SJCRH30 (cell line): ENCODE data around the gene JAK1. TPM values are rescaled to one million over a fixed set of nuclear protein-coding genes. Genes with fewer than 3 reads are reported as not detected.

ENCODE experiments used
- DNase-seq, 2 experiments: peaks; one replicate each; pipeline ENCODE4 v3.0.0-alpha.2; 2015 to 2020
- H3K27ac ChIP-seq: fragments of 250-450 bp; sonication (Bioruptor Pico); 2 replicates; pipeline ENCODE4 v1.5.1; 2020; ENCODE audit warnings: mild to moderate bottlenecking, moderate library complexity
- H3K27me3 ChIP-seq: fragments of 250-450 bp; sonication (Bioruptor Pico); 2 replicates; pipeline ENCODE4 v1.5.1; 2020; ENCODE audit warnings: mild to moderate bottlenecking, moderate library complexity
- H3K36me3 ChIP-seq: fragments of 250-450 bp; sonication (Bioruptor Pico); 2 replicates; pipeline ENCODE4 v1.5.1; 2020; ENCODE audit warnings: mild to moderate bottlenecking, moderate library complexity
- H3K4me1 ChIP-seq: fragments of 250-450 bp; sonication (Bioruptor Pico); 2 replicates; pipeline ENCODE4 v1.5.1; 2020; ENCODE audit warnings: mild to moderate bottlenecking, moderate library complexity
- H3K4me3 ChIP-seq: fragments of 250-450 bp; sonication (Bioruptor Pico); 2 replicates; pipeline ENCODE4 v1.5.1; 2020; ENCODE audit warnings: mild to moderate bottlenecking, moderate library complexity
- H3K9me3 ChIP-seq: fragments of 250-450 bp; sonication (Bioruptor Pico); replicated peaks from 2 replicates; pipeline ENCODE4 v1.5.1; 2020; ENCODE audit warnings: mild to moderate bottlenecking, moderate library complexity
- total RNA-seq: library from RNA; depleted of rRNA; stranded (reverse); fragments of >200 nt; shearing (Covaris generic); gene quantifications from 2 replicates; pipeline ENCODE4 v1.2.3, GENCODE V29; 2014

Gene JAK1
- total RNA-seq, 1 experiment from 2014 or later = 60.5 TPM

GRCh38 chr1:64986903-64987871 is 20.8 kb upstream of the JAK1 start:
- no peak for DNase-seq
- H3K36me3 ChIP-seq = no peaks in the 10 kb centered on the region
- H3K4me3 ChIP-seq = no peak overlapping the region
- H3K4me1 ChIP-seq = no peaks in the 10 kb centered on the region
- no peaks in the 10 kb centered on the region for H3K9me3 ChIP-seq
- no peaks in the 10 kb centered on the region for H3K27me3 ChIP-seq
- no peak overlapping the region for H3K27ac ChIP-seq

GRCh38 chr1:64984737-64985136 is 18.4 kb upstream of the JAK1 start:
- no peak overlapping the region for H3K4me3 ChIP-seq
- no peaks in the 10 kb centered on the region for H3K27me3 ChIP-seq
- no peaks in the 10 kb centered on the region for H3K36me3 ChIP-seq
- DNase-seq = no peak
- H3K9me3 ChIP-seq = no peaks in the 10 kb centered on the region
- H3K27ac ChIP-seq = no peak overlapping the region
- H3K4me1 ChIP-seq = no peaks in the 10 kb centered on the region

- Histone ChIP-seq H3K9me3 (no peaks in the 10 kb centered on the region), H3K4me1 (no peaks in the 10 kb centered on the region), H3K27ac (no peak overlapping the region), H3K27me3 (no peaks in the 10 kb centered on the region), H3K4me3 (no peak overlapping the region), H3K36me3 (no peaks in the 10 kb centered on the region)
- no peak for DNase-seq
Observed at GRCh38 chr1:64984106-64984505, 17.8 kb upstream of the JAK1 start.

GRCh38 chr1:64983110-64983509 is 16.8 kb upstream of the JAK1 start:
- Histone ChIP-seq H3K36me3 (no peaks in the 10 kb centered on the region), H3K4me1 (no peaks in the 10 kb centered on the region), H3K27ac (no peak overlapping the region), H3K9me3 (no peaks in the 10 kb centered on the region), H3K27me3 (no peaks in the 10 kb centered on the region), H3K4me3 (no peak overlapping the region)
- no peak for DNase-seq

- Histone ChIP-seq H3K4me3 (no peak overlapping the region), H3K27ac (no peak overlapping the region), H3K36me3 (no peaks in the 10 kb centered on the region), H3K4me1 (no peaks in the 10 kb centered on the region), H3K9me3 (no peaks in the 10 kb centered on the region), H3K27me3 (no peaks in the 10 kb centered on the region)
- no peak for DNase-seq
Observed at GRCh38 chr1:64981601-64982533, 15.5 kb upstream of the JAK1 start.

GRCh38 chr1:64980745-64981600 is 14.6 kb upstream of the JAK1 start:
- DNase-seq = no peak
- no peaks in the 10 kb centered on the region for H3K9me3 ChIP-seq
- H3K27ac ChIP-seq = no peak overlapping the region
- no peak overlapping the region for H3K4me3 ChIP-seq
- H3K36me3 ChIP-seq = no peaks in the 10 kb centered on the region
- no peaks in the 10 kb centered on the region for H3K27me3 ChIP-seq
- no peaks in the 10 kb centered on the region; the same call in 1 of the 2 replicates for H3K4me1 ChIP-seq

GRCh38 chr1:64979358-64979757 is 13.0 kb upstream of the JAK1 start:
- DNase-seq = no peak
- Histone ChIP-seq H3K27ac (no peak overlapping the region), H3K4me3 (no peak overlapping the region), H3K27me3 (no peaks in the 10 kb centered on the region), H3K9me3 (no peaks in the 10 kb centered on the region), H3K36me3 (no peaks in the 10 kb centered on the region), H3K4me1 (peaks cover 10% of the 10 kb centered on the region)

GRCh38 chr1:64976361-64976760 is 10.0 kb upstream of the JAK1 start:
- Histone ChIP-seq H3K27me3 (no peaks in the 10 kb centered on the region), H3K4me1 (peaks cover 10% of the 10 kb centered on the region), H3K4me3 (no peak overlapping the region), H3K9me3 (no peaks in the 10 kb centered on the region), H3K27ac (no peak overlapping the region), H3K36me3 (no peaks in the 10 kb centered on the region)
- no peak for DNase-seq

GRCh38 chr1:64975740-64976139 is 9.4 kb upstream of the JAK1 start:
- peak overlapping the region; percentile 54 for H3K27ac ChIP-seq
- no peak overlapping the region for H3K4me3 ChIP-seq
- DNase-seq = no peak
- H3K4me1 ChIP-seq = peaks cover 10% of the 10 kb centered on the region
- no peaks in the 10 kb centered on the region for H3K27me3 ChIP-seq
- H3K9me3 ChIP-seq = no peaks in the 10 kb centered on the region
- H3K36me3 ChIP-seq = no peaks in the 10 kb centered on the region

GRCh38 chr1:64975127-64975526 is 8.8 kb upstream of the JAK1 start:
- no peaks in the 10 kb centered on the region for H3K36me3 ChIP-seq
- H3K4me1 ChIP-seq = peaks cover 10% of the 10 kb centered on the region
- DNase-seq = peak; percentile 86 to 91
- H3K27ac ChIP-seq = peak overlapping the region; percentile 54
- no peaks in the 10 kb centered on the region for H3K9me3 ChIP-seq
- H3K4me3 ChIP-seq = no peak overlapping the region
- no peaks in the 10 kb centered on the region for H3K27me3 ChIP-seq

GRCh38 chr1:64974288-64974825 is 8.0 kb upstream of the JAK1 start:
- Histone ChIP-seq H3K36me3 (no peaks in the 10 kb centered on the region), H3K9me3 (no peaks in the 10 kb centered on the region), H3K27ac (no peak overlapping the region), H3K4me1 (peaks cover 10% of the 10 kb centered on the region), H3K4me3 (no peak overlapping the region), H3K27me3 (no peaks in the 10 kb centered on the region)
- DNase-seq = no peak

GRCh38 chr1:64973061-64973647 is 6.8 kb upstream of the JAK1 start:
- H3K27me3 ChIP-seq = no peaks in the 10 kb centered on the region
- DNase-seq = no peak
- peaks cover 10% of the 10 kb centered on the region for H3K4me1 ChIP-seq
- no peak overlapping the region for H3K27ac ChIP-seq
- no peaks in the 10 kb centered on the region for H3K9me3 ChIP-seq
- H3K36me3 ChIP-seq = no peaks in the 10 kb centered on the region
- H3K4me3 ChIP-seq = no peak overlapping the region

- Histone ChIP-seq H3K4me3 (no peak overlapping the region), H3K9me3 (no peaks in the 10 kb centered on the region), H3K27ac (no peak overlapping the region), H3K4me1 (0 out of 2 replicates have a peak, but pooled peaks cover 7% of the 10 kb centered on the region), H3K27me3 (no peaks in the 10 kb centered on the region), H3K36me3 (no peaks in the 10 kb centered on the region)
- DNase-seq = no peak
Observed at GRCh38 chr1:64969305-64970046, 3.1 kb upstream of the JAK1 start.
